ENCODE measurements around the gene SCN11A. TPM values are rescaled to one million over a fixed set of nuclear protein-coding genes. Genes with fewer than 3 reads are reported as not detected.

The SCN11A gene
- total and polyA plus RNA-seq, 9 of the 15 experiments (the other 6 are each of a cell fraction or from before 2014, with no cell fraction given): 0.01 to 0.05 (median 0.04) TPM; not detected in 6

GRCh38 chr3:39051649-39052561 is at the start of gene SCN11A, which contains the start of gene WDR48 (continued):
- TF ChIP-seq AFF4 (CRISPR knock-in tag; IDR thresholded peaks at IDR 0.05) (no peak; the same call in 1 of the 2 replicates), ZNF217 (CRISPR knock-in tag; IDR thresholded peaks at IDR 0.05) (no peak), HSF4 (CRISPR knock-in tag; IDR thresholded peaks at IDR 0.05; ENCODE audit: borderline replicate concordance) (no peak), RERE (CRISPR knock-in tag; IDR thresholded peaks at IDR 0.05; ENCODE audit: borderline replicate concordance) (no peak), PTBP1 (IDR thresholded peaks at IDR 0.05; ENCODE audit: low read depth, low read length) (no peak), CC2D1A (IDR thresholded peaks at IDR 0.05) (peak; percentile 59; the same call in 1 of the 2 replicates), TARDBP (IDR thresholded peaks at IDR 0.05) (peak; percentile 77; the same call in 1 of the 2 replicates), SAFB (IDR thresholded peaks at IDR 0.05; ENCODE audit: borderline replicate concordance, low read depth, low read length) (no peak), ZNF431 (CRISPR knock-in tag; IDR thresholded peaks at IDR 0.05) (peak; percentile 67; the same call in 1 of the 2 replicates), SMAD1 (IDR thresholded peaks at IDR 0.05; ENCODE audit: low read depth, low read length, partially characterized antibody) (peak; percentile 73), MECOM (CRISPR knock-in tag; IDR thresholded peaks at IDR 0.05) (peak; percentile 57; the same call in 1 of the 2 replicates), ZNF239 (CRISPR knock-in tag; IDR thresholded peaks at IDR 0.05) (no peak), SMAD3 (CRISPR knock-in tag; conservative IDR thresholded peaks at IDR 0.05) (no peak), PHF20 (IDR thresholded peaks at IDR 0.05; ENCODE audit: partially characterized antibody) (peak; percentile 84), NCOA6 (IDR thresholded peaks at IDR 0.05) (no peak), ARID2 (IDR thresholded peaks at IDR 0.05) (no peak), ZC3H4 (CRISPR knock-in tag; IDR thresholded peaks at IDR 0.05; ENCODE audit: borderline replicate concordance) (no peak), KLF13 (tag; IDR thresholded peaks at IDR 0.05; ENCODE audit: borderline replicate concordance, low read depth) (no peak), CCNT2 (IDR thresholded peaks at IDR 0.05; ENCODE audit: borderline replicate concordance, extremely low read depth, insufficient read length, low read depth, low read length) (no peak)
